K562 (cell line): ENCODE measurements around the gene ADK. TPM values are rescaled to one million over a fixed set of nuclear protein-coding genes. Genes with fewer than 3 reads are reported as not detected.

ENCODE experiments used
- CEBPB ChIP-seq: fragments of 450-650 bp; IDR thresholded peaks from 2 replicates; pipeline ENCODE4 v1.6.1; 2016; ENCODE audit warnings: missing genetic modification characterization, missing compliant biosample characterization
- MAFF ChIP-seq: IDR thresholded peaks from 2 replicates; pipeline ENCODE4 v1.6.1; 2012; ENCODE audit warnings: low read length, improper control_type of control experiment
- MECOM ChIP-seq: fragments of 250-450 bp; sonication (Bioruptor Pico); IDR thresholded peaks from 2 replicates; pipeline ENCODE4 v1.8.0; 2022; ENCODE audit warnings: inconsistent platforms
- POLR2A ChIP-seq: fragments of 450-650 bp; conservative IDR thresholded peaks from 2 replicates; pipeline ENCODE4 v1.6.1; 2016
- TCF7L2 ChIP-seq: fragments of 150-350 bp; IDR thresholded peaks from 2 replicates; pipeline ENCODE4 v1.6.1; 2016; ENCODE audit warnings: low read depth, mild to moderate bottlenecking, low read length, moderate library complexity
- U2AF1 ChIP-seq: fragments of 200-400 bp; formaldehyde crosslinking; optimal IDR thresholded peaks from 2 replicates; pipeline ENCODE3; 2017; ENCODE audit warnings: mild to moderate bottlenecking, low read depth, low read length, moderate library complexity
- ZBTB17 ChIP-seq: fragments of 450-650 bp; formaldehyde crosslinking; IDR thresholded peaks from 2 replicates; pipeline ENCODE4 v1.4.0; 2020; ENCODE audit warnings: mild to moderate bottlenecking
- ZBTB33 ChIP-seq: sonication (generic); formaldehyde crosslinking; IDR thresholded peaks from 2 replicates; pipeline ENCODE4 v1.8.1; 2023; ENCODE audit warnings: mild to moderate bottlenecking, missing genetic modification reagents
- ZNF134 ChIP-seq: fragments of 250-450 bp; sonication (Bioruptor Pico); conservative IDR thresholded peaks from 2 replicates; pipeline ENCODE4 v1.4.0; 2020
- polyA plus RNA-seq, 8 experiments: library from polyadenylated mRNA; depleted of rRNA in 4 of 8; stranded (reverse) in 5 of 8; unstranded in 3 of 8; fragments of >200 nt; fragmentation: Nextera tagmentation in 2 of 8; fragmentation: Illumina TruSeq in 1 of 8; extraction: Ambion mirVana in 2 of 8; extraction: Trizol in 1 of 8; gene quantifications; 2 replicates each; pipeline versions ENCODE4 v1.2.1 to v1.2.3, GENCODE V29; 2011 to 2014; ENCODE audit warnings: inconsistent platforms in 1 of 8, missing spikeins in 1 of 8
- total RNA-seq, 7 experiments: library from RNA; depleted of rRNA in 6 of 7; stranded (reverse); fragments of >200 nt in 6 of 7; fragmentation: Illumina TruSeq in 2 of 7; extraction: Trizol in 2 of 7; gene quantifications; 2 replicates each; pipeline versions ENCODE4 v1.2.1 to v1.2.3, GENCODE V29; 2011 to 2021; ENCODE audit warnings: low replicate concordance in 1 of 7
- TF ChIP-seq, protein P1 (sequence below): fragments of 450-650 bp; formaldehyde crosslinking; IDR thresholded peaks from 2 replicates; pipeline ENCODE4 v1.4.0; 2022; ENCODE audit warnings: missing genetic modification characterization
- TF ChIP-seq, protein P2 (sequence below): fragments of 450-650 bp; IDR thresholded peaks from 2 replicates; pipeline ENCODE4 v1.6.1; 2016; ENCODE audit warnings: mild to moderate bottlenecking

Gene ADK
- total and polyA plus RNA-seq, 9 of the 15 experiments (the other 6 are each of a cell fraction or from before 2014, with no cell fraction given) = 54.2 to 97.8 (median 73.6) TPM

DNA sequence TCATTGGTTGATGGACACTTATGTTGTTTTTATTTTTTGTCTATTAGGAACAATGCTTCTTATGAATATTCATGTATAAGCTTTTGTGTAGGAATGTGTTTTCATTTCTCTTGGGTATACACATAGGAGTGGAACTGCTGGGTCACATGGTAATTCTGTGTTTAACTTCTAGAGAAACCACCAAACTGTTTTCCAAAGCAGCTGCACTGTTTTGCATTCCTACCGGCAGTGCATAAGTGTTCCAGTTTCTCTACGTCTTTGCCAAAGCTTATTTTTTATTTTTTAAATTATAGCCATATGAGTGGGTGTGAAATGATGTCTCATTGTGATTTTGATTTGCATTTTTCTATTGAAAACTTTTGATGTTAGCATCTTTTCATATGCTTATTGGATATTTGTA, 51.3 kb downstream of the ADK start (continued):
- TF ChIP-seq, protein P1, sequence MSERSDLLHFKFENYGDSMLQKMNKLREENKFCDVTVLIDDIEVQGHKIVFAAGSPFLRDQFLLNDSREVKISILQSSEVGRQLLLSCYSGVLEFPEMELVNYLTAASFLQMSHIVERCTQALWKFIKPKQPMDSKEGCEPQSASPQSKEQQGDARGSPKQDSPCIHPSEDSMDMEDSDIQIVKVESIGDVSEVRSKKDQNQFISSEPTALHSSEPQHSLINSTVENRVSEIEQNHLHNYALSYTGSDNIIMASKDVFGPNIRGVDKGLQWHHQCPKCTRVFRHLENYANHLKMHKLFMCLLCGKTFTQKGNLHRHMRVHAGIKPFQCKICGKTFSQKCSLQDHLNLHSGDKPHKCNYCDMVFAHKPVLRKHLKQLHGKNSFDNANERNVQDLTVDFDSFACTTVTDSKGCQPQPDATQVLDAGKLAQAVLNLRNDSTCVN (CRISPR knock-in tag) = no peak
- no peak for TF ChIP-seq ZBTB17 (CRISPR knock-in tag)
- no peak for TF ChIP-seq MAFF
- TF ChIP-seq POLR2A = no peak
- TF ChIP-seq ZNF134 (CRISPR knock-in tag) = no peak
- no peak for TF ChIP-seq TCF7L2
- TF ChIP-seq, protein P2, sequence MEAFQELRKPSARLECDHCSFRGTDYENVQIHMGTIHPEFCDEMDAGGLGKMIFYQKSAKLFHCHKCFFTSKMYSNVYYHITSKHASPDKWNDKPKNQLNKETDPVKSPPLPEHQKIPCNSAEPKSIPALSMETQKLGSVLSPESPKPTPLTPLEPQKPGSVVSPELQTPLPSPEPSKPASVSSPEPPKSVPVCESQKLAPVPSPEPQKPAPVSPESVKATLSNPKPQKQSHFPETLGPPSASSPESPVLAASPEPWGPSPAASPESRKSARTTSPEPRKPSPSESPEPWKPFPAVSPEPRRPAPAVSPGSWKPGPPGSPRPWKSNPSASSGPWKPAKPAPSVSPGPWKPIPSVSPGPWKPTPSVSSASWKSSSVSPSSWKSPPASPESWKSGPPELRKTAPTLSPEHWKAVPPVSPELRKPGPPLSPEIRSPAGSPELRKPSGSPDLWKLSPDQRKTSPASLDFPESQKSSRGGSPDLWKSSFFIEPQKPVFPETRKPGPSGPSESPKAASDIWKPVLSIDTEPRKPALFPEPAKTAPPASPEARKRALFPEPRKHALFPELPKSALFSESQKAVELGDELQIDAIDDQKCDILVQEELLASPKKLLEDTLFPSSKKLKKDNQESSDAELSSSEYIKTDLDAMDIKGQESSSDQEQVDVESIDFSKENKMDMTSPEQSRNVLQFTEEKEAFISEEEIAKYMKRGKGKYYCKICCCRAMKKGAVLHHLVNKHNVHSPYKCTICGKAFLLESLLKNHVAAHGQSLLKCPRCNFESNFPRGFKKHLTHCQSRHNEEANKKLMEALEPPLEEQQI = no peak
- no peak for TF ChIP-seq MECOM (CRISPR knock-in tag)
- no peak for TF ChIP-seq CEBPB
- no peak for TF ChIP-seq U2AF1
- no peak for TF ChIP-seq ZBTB33 (CRISPR knock-in tag)
